Activated naive CD4-positive, alpha-beta T cell treated with anti-CD3 and anti-CD28 coated beads for 36 hours (primary cell): ENCODE measurements around the gene ATP7B. TPM values are rescaled to one million over a fixed set of nuclear protein-coding genes. Genes with fewer than 3 reads are reported as not detected.
A peak's percentile ranks its signal among the peaks of the same experiment; 100 is the strongest.

ENCODE experiments used
- CTCF ChIA-PET: fragments of 350-600 bp; sonication (Branson Sonifier 250); formaldehyde crosslinking; loops from one replicate; lab custom pipeline; 2021; ENCODE audit warnings: antibody characterized with exemption; lab: Charles Lee
- DNase-seq: peaks from one replicate; pipeline ENCODE4 v3.0.0-alpha.2; 2020
- H3K27ac Mint-ChIP-seq: one replicate; pipeline ENCODE4 v1.8.0; 2021; ENCODE audit warnings: mild to moderate bottlenecking, mixed read lengths
- H3K27me3 Mint-ChIP-seq: one replicate; pipeline ENCODE4 v1.8.0; 2021; ENCODE audit warnings: low read depth, mixed read lengths
- H3K36me3 Mint-ChIP-seq: one replicate; pipeline ENCODE4 v1.8.0; 2021; ENCODE audit warnings: low read depth, mixed read lengths
- H3K4me1 Mint-ChIP-seq: one replicate; pipeline ENCODE4 v1.8.0; 2021; ENCODE audit warnings: low read depth, mixed read lengths
- H3K4me3 Mint-ChIP-seq: one replicate; pipeline ENCODE4 v1.8.0; 2021; ENCODE audit warnings: mild to moderate bottlenecking, moderate library complexity, mixed read lengths
- H3K9me3 Mint-ChIP-seq: one replicate; pipeline ENCODE4 v1.8.0; 2021; ENCODE audit warnings: mixed read lengths
- intact Hi-C: fragments of 100-400 bp; cut with micrococcal nuclease; formaldehyde crosslinking; loops from one replicate; pipeline ENCODE4 v1.15.1; 2023
- total RNA-seq, 2 experiments: library from RNA; stranded (reverse); gene quantifications; one replicate each; pipeline ENCODE4 v1.2.3, GENCODE V29; 2021

Gene ATP7B
- total RNA-seq, 2 experiments from 2014 or later = 0.69 to 0.74 TPM

DNA sequence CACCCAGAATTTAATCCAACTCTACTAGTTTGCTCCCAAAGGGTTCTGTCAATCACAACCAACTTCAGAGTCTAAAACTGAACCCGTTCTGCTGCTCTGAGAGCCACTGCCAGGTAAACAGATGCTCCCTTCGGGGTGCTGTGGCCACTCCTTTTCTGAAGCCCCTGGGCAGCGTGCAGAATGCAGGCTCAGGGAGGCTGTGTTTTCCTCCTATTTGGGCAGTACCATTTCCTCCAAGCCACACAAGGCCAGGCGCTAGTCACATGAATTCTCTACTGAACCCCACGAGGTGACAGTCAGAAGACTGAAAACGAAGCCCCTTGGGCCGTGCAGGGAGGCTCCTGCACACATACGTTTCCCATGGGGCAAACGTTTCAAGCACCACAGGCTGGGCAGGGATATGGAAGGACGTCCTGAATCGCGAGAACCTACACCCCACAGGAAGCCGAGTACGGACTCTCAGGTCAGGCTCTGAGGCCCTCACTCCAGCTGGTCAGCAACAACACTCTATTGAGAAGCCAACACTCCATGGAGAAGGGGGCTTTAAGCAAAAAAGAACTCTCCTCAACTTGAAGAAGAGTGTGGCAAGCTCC is 77.7 kb downstream of the ATP7B start:
- H3K27me3 Mint-ChIP-seq = no peaks in the 10 kb centered on the region

GRCh38 chr13:51932231-51932630 is 79.0 kb downstream of the ATP7B start:
- H3K9me3 Mint-ChIP-seq = no peaks in the 10 kb centered on the region
- H3K4me3 Mint-ChIP-seq = no peak overlapping the region
- no peaks in the 10 kb centered on the region for H3K36me3 Mint-ChIP-seq
- intact Hi-C loops = no loop called here
- DNase-seq = no peak
- no peak overlapping the region for H3K27ac Mint-ChIP-seq
- no peaks in the 10 kb centered on the region for H3K27me3 Mint-ChIP-seq
- CTCF ChIA-PET = no interaction called here
- peaks cover 5% of the 10 kb centered on the region for H3K4me1 Mint-ChIP-seq

More for the DNA sequence above, 77.7 kb downstream of the ATP7B start:
- no peak for DNase-seq
- Mint-ChIP-seq H3K9me3 (no peaks in the 10 kb centered on the region), H3K4me1 (peaks cover 6% of the 10 kb centered on the region), H3K36me3 (no peaks in the 10 kb centered on the region), H3K4me3 (no peak overlapping the region), H3K27ac (no peak overlapping the region)
- CTCF ChIA-PET = no interaction called here
- intact Hi-C loops = no loop called here

DNA sequence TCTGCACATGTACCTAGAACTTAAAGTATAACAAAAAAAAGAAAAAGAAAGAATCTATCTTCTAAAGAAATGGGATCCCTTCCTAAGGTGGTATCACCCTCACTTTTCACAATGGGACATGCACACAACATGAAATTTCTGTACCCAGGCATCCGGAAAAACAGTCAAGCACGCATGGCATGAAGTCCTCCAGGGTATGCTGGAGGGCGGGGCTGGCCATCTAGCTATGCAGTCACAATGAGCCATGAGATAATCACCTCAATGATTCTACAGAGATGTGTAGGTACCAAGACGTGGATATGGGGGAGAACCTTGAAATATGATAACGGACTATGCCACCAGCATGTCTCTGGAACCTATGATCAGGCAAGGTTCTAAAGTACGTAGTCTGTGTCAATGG is 79.6 kb downstream of the ATP7B start:
- H3K4me3 Mint-ChIP-seq = no peak overlapping the region
- intact Hi-C loops = no loop called here
- H3K9me3 Mint-ChIP-seq = no peaks in the 10 kb centered on the region
- DNase-seq = no peak
- no peaks in the 10 kb centered on the region for H3K36me3 Mint-ChIP-seq
- CTCF ChIA-PET = interaction anchor here (0.6 kb wide), 1 partner anchor 17 kb away, joined by 3 read pairs; no protein-coding TSS in a partner anchor
- H3K27ac Mint-ChIP-seq = no peak overlapping the region
- H3K27me3 Mint-ChIP-seq = no peaks in the 10 kb centered on the region
- H3K4me1 Mint-ChIP-seq = peaks cover 5% of the 10 kb centered on the region

DNA sequence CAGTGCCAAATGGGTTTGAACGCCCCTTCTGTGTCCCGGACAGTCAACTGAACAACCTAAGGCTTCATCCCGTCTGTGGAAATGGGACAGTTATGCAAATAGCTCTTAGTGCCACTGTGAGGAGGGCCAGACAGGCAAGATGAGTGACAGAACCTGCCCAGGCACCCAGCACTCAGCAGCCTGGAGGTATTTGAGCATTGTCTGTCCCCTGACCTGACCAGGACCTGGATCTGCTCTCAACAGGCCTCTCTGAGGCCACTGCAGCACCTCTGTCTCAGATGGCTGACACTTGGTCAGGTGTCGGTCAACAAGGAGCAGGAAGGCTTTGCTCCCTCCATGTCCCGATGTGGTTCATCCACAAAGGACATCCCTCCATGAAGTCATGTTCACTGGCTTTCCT is 81.6 kb downstream of the ATP7B start:
- no peaks in the 10 kb centered on the region for H3K27me3 Mint-ChIP-seq
- peaks cover 5% of the 10 kb centered on the region for H3K4me1 Mint-ChIP-seq
- DNase-seq = no peak
- no peak overlapping the region for H3K4me3 Mint-ChIP-seq
- H3K9me3 Mint-ChIP-seq = no peaks in the 10 kb centered on the region
- intact Hi-C loops = no loop called here
- CTCF ChIA-PET = interaction anchor here (0.6 to 1.1 kb wide), 2 partner anchors 17 to 34 kb away, joined by 4 to 5 read pairs; no protein-coding TSS in a partner anchor
- no peak overlapping the region for H3K27ac Mint-ChIP-seq
- H3K36me3 Mint-ChIP-seq = no peaks in the 10 kb centered on the region

DNA sequence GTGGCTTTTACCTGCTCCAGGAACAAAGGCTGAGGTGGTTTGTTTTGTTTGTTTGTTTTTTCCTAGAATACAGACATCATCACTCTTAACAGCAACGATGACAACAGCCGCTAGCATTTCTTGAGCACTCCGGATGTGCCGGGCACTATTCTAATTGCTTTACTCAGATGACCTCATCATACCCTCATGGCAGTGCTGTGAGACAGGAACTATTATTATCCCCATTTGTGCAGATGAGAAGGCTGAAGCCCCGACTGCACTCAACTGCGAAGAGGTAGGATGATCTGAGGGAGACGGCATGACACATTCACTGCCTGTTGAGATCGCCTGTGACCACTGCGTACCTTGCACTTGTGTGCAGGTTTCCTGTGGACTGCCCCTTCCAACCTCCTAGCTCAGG is 83.0 kb downstream of the ATP7B start:
- CTCF ChIA-PET = no interaction called here
- Mint-ChIP-seq H3K4me3 (no peak overlapping the region), H3K27me3 (no peaks in the 10 kb centered on the region), H3K4me1 (peaks cover 7% of the 10 kb centered on the region), H3K27ac (no peak overlapping the region), H3K9me3 (no peaks in the 10 kb centered on the region), H3K36me3 (no peaks in the 10 kb centered on the region)
- intact Hi-C loops = no loop called here
- no peak for DNase-seq

DNA sequence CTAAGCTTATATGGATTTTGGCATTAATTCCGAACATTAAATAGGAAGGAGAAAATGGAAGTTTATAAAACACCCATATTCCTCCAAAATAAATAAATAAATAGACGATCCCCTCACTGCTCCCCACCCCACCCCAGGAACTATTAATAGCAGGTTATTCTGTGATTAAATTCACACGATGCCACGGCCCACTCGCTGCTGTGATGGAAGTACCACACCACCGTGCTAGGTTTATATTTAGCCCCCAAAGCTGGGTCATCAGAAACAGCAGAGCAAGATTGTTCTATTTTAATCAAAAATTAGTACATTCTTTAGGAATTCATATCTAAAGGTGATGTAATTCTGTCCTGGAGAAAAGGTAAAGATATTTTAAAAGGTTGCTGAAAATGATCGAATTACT is 84.1 kb downstream of the ATP7B start:
- Mint-ChIP-seq H3K36me3 (no peaks in the 10 kb centered on the region), H3K27ac (no peak overlapping the region), H3K27me3 (no peaks in the 10 kb centered on the region), H3K9me3 (no peaks in the 10 kb centered on the region), H3K4me3 (no peak overlapping the region), H3K4me1 (peaks cover 12% of the 10 kb centered on the region)
- CTCF ChIA-PET = interaction anchor here (0.6 kb wide), 1 partner anchor 75 kb away, joined by 3 read pairs; no protein-coding TSS in a partner anchor
- no peak for DNase-seq
- intact Hi-C loops = no loop called here

- H3K4me1 Mint-ChIP-seq = peaks cover 15% of the 10 kb centered on the region
- no peak for DNase-seq
- CTCF ChIA-PET = no interaction called here
- intact Hi-C loops = no loop called here
- H3K27ac Mint-ChIP-seq = no peak overlapping the region
- H3K9me3 Mint-ChIP-seq = no peaks in the 10 kb centered on the region
- no peaks in the 10 kb centered on the region for H3K27me3 Mint-ChIP-seq
- no peaks in the 10 kb centered on the region for H3K36me3 Mint-ChIP-seq
- no peak overlapping the region for H3K4me3 Mint-ChIP-seq
These were observed 84.7 kb downstream of the ATP7B start for GRCh38 chr13:51926528-51926885.

DNA sequence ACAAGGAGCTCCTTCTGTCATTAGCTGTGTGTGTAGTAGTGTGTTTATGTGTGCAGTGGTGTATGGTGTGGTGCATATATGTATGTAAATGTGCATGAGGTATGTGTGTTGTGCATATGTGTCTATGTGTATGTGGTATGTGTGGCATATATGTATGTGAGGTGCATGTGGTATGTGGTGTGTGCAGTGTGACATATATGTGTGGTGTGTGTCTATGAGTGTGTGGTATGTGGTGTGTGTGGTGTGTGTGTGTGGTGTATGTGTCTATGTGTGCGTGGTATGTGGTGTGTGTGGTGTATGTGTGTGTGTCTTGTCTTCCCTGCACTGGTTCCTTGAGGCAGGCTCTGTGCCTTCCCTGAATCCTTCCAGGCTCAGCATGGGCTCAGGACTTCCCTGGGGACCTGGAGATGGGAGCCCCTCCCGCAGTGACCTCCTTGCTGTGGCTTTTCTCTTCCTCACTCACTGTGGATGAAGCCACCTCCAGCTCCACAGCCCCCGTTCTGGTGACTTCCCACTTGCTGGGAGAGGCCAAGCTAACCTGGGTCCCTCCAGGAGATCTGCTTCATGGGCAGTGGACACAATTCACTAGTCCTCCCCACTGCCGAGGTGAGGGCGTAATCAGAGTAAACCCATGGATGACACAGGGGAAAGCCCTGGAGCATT is 85.3 kb downstream of the ATP7B start:
- intact Hi-C loops = no loop called here
- Mint-ChIP-seq H3K27ac (no peak overlapping the region), H3K27me3 (no peaks in the 10 kb centered on the region), H3K4me3 (no peak overlapping the region), H3K36me3 (no peaks in the 10 kb centered on the region), H3K9me3 (no peaks in the 10 kb centered on the region), H3K4me1 (peaks cover 15% of the 10 kb centered on the region)
- CTCF ChIA-PET = no interaction called here
- DNase-seq = no peak

GRCh38 chr13:51924756-51925544 is 86.3 kb downstream of the ATP7B start:
- Mint-ChIP-seq H3K27me3 (no peaks in the 10 kb centered on the region), H3K4me3 (no peak overlapping the region), H3K27ac (peak overlapping the region; percentile 19), H3K4me1 (peaks cover 15% of the 10 kb centered on the region), H3K36me3 (no peaks in the 10 kb centered on the region), H3K9me3 (no peaks in the 10 kb centered on the region)
- no peak for DNase-seq
- CTCF ChIA-PET = interaction anchor here (0.5 kb wide), 1 partner anchor 76 kb away, joined by 4 read pairs; no protein-coding TSS in a partner anchor
- intact Hi-C loops = no loop called here

- Mint-ChIP-seq H3K27me3 (no peaks in the 10 kb centered on the region), H3K27ac (no peak overlapping the region), H3K4me1 (peaks cover 15% of the 10 kb centered on the region), H3K4me3 (no peak overlapping the region), H3K36me3 (no peaks in the 10 kb centered on the region), H3K9me3 (no peaks in the 10 kb centered on the region)
- DNase-seq = no peak
- CTCF ChIA-PET = interaction anchor here (0.6 to 0.7 kb wide), 2 partner anchors 10 to 451 kb away, joined by 3 to 4 read pairs; no protein-coding TSS in a partner anchor
- intact Hi-C loops = no loop called here
These were observed 87.2 kb downstream of the ATP7B start for GRCh38 chr13:51923983-51924539.

GRCh38 chr13:51922771-51923480 is 88.3 kb downstream of the ATP7B start:
- DNase-seq = no peak
- Mint-ChIP-seq H3K4me3 (no peak overlapping the region), H3K27me3 (no peaks in the 10 kb centered on the region), H3K36me3 (no peaks in the 10 kb centered on the region), H3K4me1 (peaks cover 15% of the 10 kb centered on the region), H3K27ac (no peak overlapping the region), H3K9me3 (no peaks in the 10 kb centered on the region)
- intact Hi-C loops = no loop called here
- CTCF ChIA-PET = interaction anchor here (1.0 to 2.0 kb wide), 3 partner anchors 32 to 204 kb away, joined by 3 to 5 read pairs (median 3); no protein-coding TSS in a partner anchor
